Activated gamma-delta T cell (primary cell): ENCODE data around the gene VTI1B.
"Not testable (repeated sequence)": the region's sequence is repeated elsewhere in the genome, so short reads cannot be mapped to it uniquely, and the experiment has no call there.

Experiments used
- DNase-seq: peaks from one replicate; lab custom pipeline; 2025; lab: John Stamatoyannopoulos, UW

The VTI1B gene

GRCh38 chr14:67630186-67630585, 44.2 kb downstream of the VTI1B start:
- no peak for DNase-seq

- no peak for DNase-seq
Observed at GRCh38 chr14:67627519-67627918, 46.9 kb downstream of the VTI1B start.

GRCh38 chr14:67626131-67626530, 48.3 kb downstream of the VTI1B start:
- not testable (repeated sequence) for DNase-seq

GRCh38 chr14:67623114-67623513, 51.3 kb downstream of the VTI1B start:
- DNase-seq, result no peak

- no peak for DNase-seq
Observed at GRCh38 chr14:67622675-67623074, 51.8 kb downstream of the VTI1B start.

GRCh38 chr14:67620217-67620785, 54.1 kb downstream of the VTI1B start:
- no peak for DNase-seq

- DNase-seq, result peak; percentile 95
Observed at GRCh38 chr14:67619446-67620216, 54.8 kb downstream of the VTI1B start, which contains the start of gene ARG2. TSS of gene ARG2 (plus strand) at chr14:67619920. CDS start at chr14:67619978, 58 bp downstream.

GRCh38 chr14:67618617-67619063, 55.8 kb downstream of the VTI1B start:
- DNase-seq, result no peak

GRCh38 chr14:67610491-67610890, 63.9 kb downstream of the VTI1B start:
- DNase-seq, result no peak

GRCh38 chr14:67609642-67610310, 64.7 kb downstream of the VTI1B start:
- no peak for DNase-seq

- DNase-seq, result no peak
Observed at GRCh38 chr14:67607646-67608045, 66.8 kb downstream of the VTI1B start.

GRCh38 chr14:67602995-67603545, 71.4 kb downstream of the VTI1B start:
- DNase-seq, result no peak

- no peak for DNase-seq
Observed at GRCh38 chr14:67602076-67602475, 72.4 kb downstream of the VTI1B start.

GRCh38 chr14:67600562-67600974, 73.9 kb downstream of the VTI1B start:
- not testable (repeated sequence) for DNase-seq

- peak; percentile 92 for DNase-seq
Observed at GRCh38 chr14:67599698-67600561, 74.5 kb downstream of the VTI1B start, which contains the start of gene PIGH. TSS of gene PIGH (minus strand) at chr14:67600268. CDS start at chr14:67600203, 65 bp downstream.
